MCF 10A (cell line): ENCODE results near the gene KLKB1. TPM values are rescaled to one million over a fixed set of nuclear protein-coding genes. Genes with fewer than 3 reads are reported as not detected.
A peak's percentile ranks its signal among the peaks of the same experiment; 100 is the strongest.
"Not testable (repeated sequence)": the region's sequence is repeated elsewhere in the genome, so short reads cannot be mapped to it uniquely, and the experiment has no call there.

Experiments used
- BruUV-seq: library from RNA; stranded (reverse); fragments of 400-500 nt; replicated peaks from 2 replicates; lab custom pipeline; 2021; lab: Mats Ljungman, UMichigan
- CTCF ChIA-PET: fragments of 300-600 bp; sonication (Branson Sonifier 250); formaldehyde crosslinking; extraction: SDS; loops from one replicate; lab custom pipeline; 2021; ENCODE audit warnings: antibody characterized with exemption, inconsistent platforms; lab: Yijun Ruan, JAX
- POLR2A ChIA-PET: fragments of 300-600, 350-650 bp; sonication (Branson Sonifier 250); formaldehyde crosslinking; extraction: SDS; loops from one replicate; lab custom pipeline; 2020; ENCODE audit warnings: antibody characterized with exemption, inconsistent platforms; lab: Yijun Ruan, JAX
- DNase-seq: peaks from one replicate; pipeline ENCODE4 v3.0.0-alpha.2; 2018; ENCODE audit not compliant: unreplicated experiment
- H3K27ac Mint-ChIP-seq: one replicate; pipeline ENCODE4 v1.8.0; 2022; ENCODE audit warnings: mild to moderate bottlenecking, low read depth, mixed read lengths; ENCODE audit not compliant: unreplicated experiment
- H3K27me3 Mint-ChIP-seq: one replicate; pipeline ENCODE4 v1.8.0; 2022; ENCODE audit warnings: mixed read lengths; ENCODE audit not compliant: insufficient read depth, unreplicated experiment
- H3K36me3 Mint-ChIP-seq: one replicate; pipeline ENCODE4 v1.8.0; 2022; ENCODE audit warnings: mild to moderate bottlenecking, moderate library complexity, mixed read lengths; ENCODE audit not compliant: insufficient read depth, unreplicated experiment
- H3K4me1 Mint-ChIP-seq: one replicate; pipeline ENCODE4 v1.8.0; 2022; ENCODE audit warnings: mixed read lengths; ENCODE audit not compliant: insufficient read depth, unreplicated experiment
- H3K4me3 Mint-ChIP-seq: one replicate; pipeline ENCODE4 v1.8.0; 2022; ENCODE audit warnings: mild to moderate bottlenecking, moderate library complexity, mixed read lengths; ENCODE audit not compliant: unreplicated experiment
- H3K9me3 Mint-ChIP-seq: one replicate; pipeline ENCODE4 v1.8.0; 2022; ENCODE audit warnings: mixed read lengths; ENCODE audit not compliant: unreplicated experiment
- CTCF ChIP-seq: fragments of 200-600 bp; IDR thresholded peaks from one replicate; pipeline ENCODE4 v1.8.0; 2022; ENCODE audit warnings: antibody characterized with exemption, mild to moderate bottlenecking; ENCODE audit not compliant: unreplicated experiment
- intact Hi-C: fragments of 100-400 bp; cut with micrococcal nuclease; formaldehyde crosslinking; loops from 2 replicates; pipeline ENCODE4 v1.14.1; 2022
- total RNA-seq: library from RNA; stranded (reverse); gene quantifications from 2 replicates; pipeline ENCODE4 v1.2.3, GENCODE V29; 2022

KLKB1 gene
- total RNA-seq, 1 experiment from 2014 or later = 0.21 TPM

GRCh38 chr4:186258216-186258811 is 31.0 kb downstream of the KLKB1 start:
- BruUV-seq = no TSS peak
- Mint-ChIP-seq H3K27ac (no peak overlapping the region), H3K4me1 (peaks cover 5% of the 10 kb centered on the region), H3K27me3 (no peaks in the 10 kb centered on the region), H3K4me3 (no peak overlapping the region), H3K36me3 (no peaks in the 10 kb centered on the region), H3K9me3 (no peaks in the 10 kb centered on the region)
- TF ChIP-seq CTCF = no peak
- CTCF ChIA-PET = interaction anchor here (0.7 kb wide), 2 partner anchors 38 to 295 kb away, joined by 3 to 4 read pairs; no protein-coding TSS in a partner anchor
- POLR2A ChIA-PET = interaction anchor here (0.6 kb wide), 1 partner anchor 1091 kb away, joined by 3 read pairs; no protein-coding TSS in a partner anchor
- intact Hi-C loops = no loop called here
- DNase-seq = no peak

- DNase-seq = no peak
- no TSS peak for BruUV-seq
- Mint-ChIP-seq H3K4me3 (no peak overlapping the region), H3K9me3 (no peaks in the 10 kb centered on the region), H3K27me3 (no peaks in the 10 kb centered on the region), H3K36me3 (no peaks in the 10 kb centered on the region), H3K4me1 (peaks cover 5% of the 10 kb centered on the region), H3K27ac (no peak overlapping the region)
- POLR2A ChIA-PET = no interaction called here
- no peak for TF ChIP-seq CTCF
- intact Hi-C loops = no loop called here
- CTCF ChIA-PET = no interaction called here
Measured at GRCh38 chr4:186260117-186260503, 32.8 kb downstream of the KLKB1 start.

- no TSS peak for BruUV-seq
- H3K27ac Mint-ChIP-seq = no peak overlapping the region
- H3K27me3 Mint-ChIP-seq = no peaks in the 10 kb centered on the region
- no peaks in the 10 kb centered on the region for H3K36me3 Mint-ChIP-seq
- H3K4me1 Mint-ChIP-seq = peaks cover 5% of the 10 kb centered on the region
- POLR2A ChIA-PET = no interaction called here
- CTCF ChIA-PET = interaction anchor here (1.6 kb wide), 1 partner anchor 35 kb away, joined by 3 read pairs; no protein-coding TSS in a partner anchor
- intact Hi-C loops = no loop called here
- H3K4me3 Mint-ChIP-seq = no peak overlapping the region
- peak; percentile 8 for DNase-seq
- no peaks in the 10 kb centered on the region for H3K9me3 Mint-ChIP-seq
- TF ChIP-seq CTCF = no peak
Measured at GRCh38 chr4:186260504-186261448, 33.5 kb downstream of the KLKB1 start.

- H3K9me3 Mint-ChIP-seq = no peaks in the 10 kb centered on the region
- H3K27me3 Mint-ChIP-seq = no peaks in the 10 kb centered on the region
- no peak for TF ChIP-seq CTCF
- H3K4me3 Mint-ChIP-seq = no peak overlapping the region
- no peak overlapping the region for H3K27ac Mint-ChIP-seq
- DNase-seq = no peak
- no TSS peak for BruUV-seq
- ChIA-PET CTCF (no interaction called here), POLR2A (no interaction called here)
- intact Hi-C loops = no loop called here
- H3K36me3 Mint-ChIP-seq = no peaks in the 10 kb centered on the region
- peaks cover 5% of the 10 kb centered on the region for H3K4me1 Mint-ChIP-seq
Measured at GRCh38 chr4:186264660-186265059, 37.4 kb downstream of the KLKB1 start.

GRCh38 chr4:186265250-186265649 is 37.9 kb downstream of the KLKB1 start:
- H3K4me1 Mint-ChIP-seq, POLR2A ChIA-PET, H3K9me3 Mint-ChIP-seq, H3K36me3 Mint-ChIP-seq, H3K27ac Mint-ChIP-seq, intact Hi-C loops, H3K27me3 Mint-ChIP-seq, H3K4me3 Mint-ChIP-seq, DNase-seq, BruUV-seq: not testable (repeated sequence)
- CTCF ChIA-PET = interaction anchor here (0.8 kb wide), 1 partner anchor 30 kb away, joined by 3 read pairs; no protein-coding TSS in a partner anchor
